ENCODE data around the gene FGF12.

Gene FGF12

DNA sequence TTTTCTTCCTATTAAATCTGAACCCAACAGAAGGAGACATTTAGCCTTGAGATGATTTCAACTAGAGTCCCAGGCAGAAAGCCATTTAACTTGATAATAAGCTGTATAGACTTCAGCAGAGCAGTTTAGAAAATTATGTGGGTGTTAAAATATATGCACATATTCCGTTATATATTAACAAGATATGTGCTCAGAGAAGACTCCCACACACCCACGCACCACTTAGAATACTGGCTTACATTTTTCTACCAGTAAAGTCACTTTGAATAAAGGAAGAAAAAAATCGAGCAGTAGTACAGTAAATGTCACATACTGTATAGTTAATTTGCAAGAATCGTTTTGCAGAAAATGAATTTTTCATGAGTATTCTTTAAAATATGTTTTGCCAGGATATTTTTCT lies 599.3 kb downstream of the FGF12 start:
- WGBS (ENCODE audit: extremely low coverage, insufficient coverage, insufficient read length) = no CpG with 5 or more reads among the region's 4 CpGs
- H2AK5ac ChIP-seq (ENCODE audit: low read length) = no peak overlapping the region
- no peak overlapping the region for H3K14ac ChIP-seq (ENCODE audit: low read length)
- H4K12ac ChIP-seq (ENCODE audit: low read depth, low read length) = no peak overlapping the region
- no peak overlapping the region for H4K8ac ChIP-seq (ENCODE audit: low read depth, low read length)
- no peak overlapping the region for H3K18ac ChIP-seq (ENCODE audit: low read length)
- H3K4me1 ChIP-seq (ENCODE audit: control insufficient read depth in 1 of 2, insufficient read depth in 2 of 2, low read length in 2 of 2) = no peaks in the 10 kb centered on the region
- H3K4ac ChIP-seq (ENCODE audit: low read depth, low read length) = no peak overlapping the region
- no peak overlapping the region for H3K4me2 ChIP-seq (ENCODE audit: low read length)
- no peak overlapping the region for H2AFZ ChIP-seq (ENCODE audit: insufficient read depth, low read length, poor library complexity)
- no peak overlapping the region for H2BK120ac ChIP-seq (ENCODE audit: insufficient read depth, low read length, poor library complexity)
- H3K79me2 ChIP-seq (ENCODE audit: control insufficient read depth, insufficient read depth, low read length, poor library complexity) = no peaks in the 10 kb centered on the region
- H4K91ac ChIP-seq (ENCODE audit: low read depth, low read length) = no peak overlapping the region
- no peak overlapping the region for H2BK5ac ChIP-seq (ENCODE audit: low read depth, low read length, poor library complexity)
- no peak overlapping the region for H3K23ac ChIP-seq (ENCODE audit: low read length)
- H3K9me3 ChIP-seq (ENCODE audit: insufficient read depth, low read depth, low read length) = no peaks in the 10 kb centered on the region
- H3K27ac ChIP-seq (ENCODE audit: low read depth, low read length) = no peak overlapping the region
- no peak overlapping the region for H3K9ac ChIP-seq (ENCODE audit: low read length)
- H3K27me3 ChIP-seq (ENCODE audit: insufficient read depth, low read length) = no peaks in the 10 kb centered on the region
- no peaks in the 10 kb centered on the region for H3K36me3 ChIP-seq (ENCODE audit: control insufficient read depth in 1 of 2, insufficient read depth in 2 of 2, low read length in 2 of 2)
- no peak overlapping the region for H3K4me3 ChIP-seq (ENCODE audit: low read depth, low read length)
- H2BK12ac ChIP-seq (ENCODE audit: low read length) = no peak overlapping the region
- DNase-seq = no peak
- H3K79me1 ChIP-seq (ENCODE audit: low read length) = no peaks in the 10 kb centered on the region

DNA sequence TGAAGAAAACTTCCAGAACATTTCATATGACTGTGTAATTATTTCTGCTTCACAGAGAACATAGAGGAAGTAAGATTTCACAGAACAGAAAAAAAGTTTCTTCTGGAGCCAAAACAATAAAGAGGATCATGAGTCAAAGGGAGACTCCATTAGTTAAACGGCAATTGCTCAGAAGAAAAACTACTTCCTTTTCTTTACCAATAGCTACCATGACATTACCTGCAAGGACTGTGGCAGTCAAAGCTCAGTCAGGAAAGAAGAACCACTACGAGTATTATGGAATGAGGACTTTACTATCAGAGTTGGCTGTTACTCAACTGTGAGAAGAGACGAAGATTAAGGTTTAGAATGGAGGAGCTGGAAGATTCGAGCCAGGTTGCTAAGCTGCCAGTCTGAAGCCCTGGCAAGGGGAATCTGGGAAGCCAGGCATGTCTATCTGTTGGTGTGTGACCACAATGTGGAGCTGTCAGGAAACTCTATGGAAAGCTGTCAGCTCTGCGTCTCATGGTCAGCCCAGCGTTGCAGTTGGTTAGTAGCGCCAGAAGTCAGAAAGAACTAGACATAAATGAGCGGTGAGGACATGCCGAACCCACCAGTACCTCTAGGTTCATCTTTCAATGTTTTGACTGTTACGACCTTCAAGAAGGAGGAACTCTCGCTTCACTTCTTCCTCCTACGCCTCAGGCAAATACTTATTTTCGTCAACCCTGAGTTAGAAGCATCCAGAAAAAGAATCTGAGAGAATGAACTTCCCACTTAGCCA lies 604.3 kb downstream of the FGF12 start:
- Histone ChIP-seq H2BK12ac (ENCODE audit: low read length) (no peak overlapping the region), H2AK5ac (ENCODE audit: low read length) (no peak overlapping the region), H3K14ac (ENCODE audit: low read length) (no peak overlapping the region), H2BK5ac (ENCODE audit: low read depth, low read length, poor library complexity) (no peak overlapping the region), H3K27me3 (ENCODE audit: insufficient read depth, low read length) (no peaks in the 10 kb centered on the region), H3K9ac (ENCODE audit: low read length) (no peak overlapping the region), H3K18ac (ENCODE audit: low read length) (no peak overlapping the region), H3K27ac (ENCODE audit: low read depth, low read length) (no peak overlapping the region), H3K4ac (ENCODE audit: low read depth, low read length) (no peak overlapping the region), H2AFZ (ENCODE audit: insufficient read depth, low read length, poor library complexity) (no peak overlapping the region), H3K36me3 (ENCODE audit: control insufficient read depth in 1 of 2, insufficient read depth in 2 of 2, low read length in 2 of 2) (no peaks in the 10 kb centered on the region), H3K4me2 (ENCODE audit: low read length) (no peak overlapping the region), H3K79me2 (ENCODE audit: control insufficient read depth, insufficient read depth, low read length, poor library complexity) (no peaks in the 10 kb centered on the region), H3K23ac (ENCODE audit: low read length) (no peak overlapping the region), H4K8ac (ENCODE audit: low read depth, low read length) (no peak overlapping the region), H4K91ac (ENCODE audit: low read depth, low read length) (no peak overlapping the region), H3K9me3 (ENCODE audit: insufficient read depth, low read depth, low read length) (no peaks in the 10 kb centered on the region), H4K12ac (ENCODE audit: low read depth, low read length) (no peak overlapping the region), H3K4me3 (ENCODE audit: low read depth, low read length) (no peak overlapping the region), H2BK120ac (ENCODE audit: insufficient read depth, low read length, poor library complexity) (no peak overlapping the region), H3K79me1 (ENCODE audit: low read length) (no peaks in the 10 kb centered on the region), H3K4me1 (ENCODE audit: control insufficient read depth in 1 of 2, insufficient read depth in 2 of 2, low read length in 2 of 2) (no peaks in the 10 kb centered on the region)
- no CpG with 5 or more reads among the region's 13 CpGs for WGBS (ENCODE audit: extremely low coverage, insufficient coverage, insufficient read length)
- no peak for DNase-seq

GRCh38 chr3:192121923-192122322 lies 605.4 kb downstream of the FGF12 start:
- Histone ChIP-seq H3K9me3 (ENCODE audit: insufficient read depth, low read depth, low read length) (no peaks in the 10 kb centered on the region), H3K4me2 (ENCODE audit: low read length) (no peak overlapping the region), H3K4me3 (ENCODE audit: low read depth, low read length) (no peak overlapping the region), H3K79me2 (ENCODE audit: control insufficient read depth, insufficient read depth, low read length, poor library complexity) (no peaks in the 10 kb centered on the region), H2BK12ac (ENCODE audit: low read length) (no peak overlapping the region), H3K4ac (ENCODE audit: low read depth, low read length) (no peak overlapping the region), H4K8ac (ENCODE audit: low read depth, low read length) (no peak overlapping the region), H3K36me3 (ENCODE audit: control insufficient read depth in 1 of 2, insufficient read depth in 2 of 2, low read length in 2 of 2) (no peaks in the 10 kb centered on the region), H3K23ac (ENCODE audit: low read length) (no peak overlapping the region), H3K9ac (ENCODE audit: low read length) (no peak overlapping the region), H3K14ac (ENCODE audit: low read length) (no peak overlapping the region), H2BK5ac (ENCODE audit: low read depth, low read length, poor library complexity) (no peak overlapping the region), H4K91ac (ENCODE audit: low read depth, low read length) (no peak overlapping the region), H2BK120ac (ENCODE audit: insufficient read depth, low read length, poor library complexity) (no peak overlapping the region), H2AFZ (ENCODE audit: insufficient read depth, low read length, poor library complexity) (no peak overlapping the region), H3K4me1 (ENCODE audit: control insufficient read depth in 1 of 2, insufficient read depth in 2 of 2, low read length in 2 of 2) (no peaks in the 10 kb centered on the region), H3K27me3 (ENCODE audit: insufficient read depth, low read length) (no peaks in the 10 kb centered on the region), H3K27ac (ENCODE audit: low read depth, low read length) (no peak overlapping the region), H3K79me1 (ENCODE audit: low read length) (no peaks in the 10 kb centered on the region), H2AK5ac (ENCODE audit: low read length) (no peak overlapping the region), H4K12ac (ENCODE audit: low read depth, low read length) (no peak overlapping the region), H3K18ac (ENCODE audit: low read length) (no peak overlapping the region)
- DNase-seq = no peak
- WGBS (ENCODE audit: extremely low coverage, insufficient coverage, insufficient read length) = no CpG with 5 or more reads among the region's 3 CpGs

GRCh38 chr3:192108820-192109219 lies 618.5 kb downstream of the FGF12 start:
- no peaks in the 10 kb centered on the region for H3K9me3 ChIP-seq (ENCODE audit: insufficient read depth, low read depth, low read length)
- H3K9ac ChIP-seq (ENCODE audit: low read length) = no peak overlapping the region
- DNase-seq = no peak
- H2BK12ac ChIP-seq (ENCODE audit: low read length) = no peak overlapping the region
- no peak overlapping the region for H3K4ac ChIP-seq (ENCODE audit: low read depth, low read length)
- no peaks in the 10 kb centered on the region for H3K36me3 ChIP-seq (ENCODE audit: control insufficient read depth in 1 of 2, insufficient read depth in 2 of 2, low read length in 2 of 2)
- H4K8ac ChIP-seq (ENCODE audit: low read depth, low read length) = no peak overlapping the region
- H3K79me1 ChIP-seq (ENCODE audit: low read length) = no peaks in the 10 kb centered on the region
- H2AFZ ChIP-seq (ENCODE audit: insufficient read depth, low read length, poor library complexity) = no peak overlapping the region
- H3K4me1 ChIP-seq (ENCODE audit: control insufficient read depth in 1 of 2, insufficient read depth in 2 of 2, low read length in 2 of 2) = no peaks in the 10 kb centered on the region
- no peak overlapping the region for H3K14ac ChIP-seq (ENCODE audit: low read length)
- H3K23ac ChIP-seq (ENCODE audit: low read length) = no peak overlapping the region
- no peak overlapping the region for H2BK5ac ChIP-seq (ENCODE audit: low read depth, low read length, poor library complexity)
- H3K4me3 ChIP-seq (ENCODE audit: low read depth, low read length) = no peak overlapping the region
- H3K4me2 ChIP-seq (ENCODE audit: low read length) = no peak overlapping the region
- no peak overlapping the region for H2BK120ac ChIP-seq (ENCODE audit: insufficient read depth, low read length, poor library complexity)
- no peaks in the 10 kb centered on the region for H3K27me3 ChIP-seq (ENCODE audit: insufficient read depth, low read length)
- H2AK5ac ChIP-seq (ENCODE audit: low read length) = no peak overlapping the region
- H4K91ac ChIP-seq (ENCODE audit: low read depth, low read length) = no peak overlapping the region
- no peaks in the 10 kb centered on the region for H3K79me2 ChIP-seq (ENCODE audit: control insufficient read depth, insufficient read depth, low read length, poor library complexity)
- H3K27ac ChIP-seq (ENCODE audit: low read depth, low read length) = no peak overlapping the region
- no peak overlapping the region for H4K12ac ChIP-seq (ENCODE audit: low read depth, low read length)
- H3K18ac ChIP-seq (ENCODE audit: low read length) = no peak overlapping the region
